ENCODE measurements around the gene NR6A1.

Gene NR6A1

GRCh38 chr9:124720429-124721108 is 50.5 kb downstream of the NR6A1 start:
- no peaks in the 10 kb centered on the region for H3K27me3 ChIP-seq (ENCODE audit: control insufficient read depth, insufficient read depth, low read length)
- no peak overlapping the region for H3K4me3 ChIP-seq (ENCODE audit: low read depth, low read length)
- H3K27ac ChIP-seq: peak overlapping the region; percentile 39

GRCh38 chr9:124718928-124719327 is 52.2 kb downstream of the NR6A1 start:
- Histone ChIP-seq H2AFZ (no peak overlapping the region), H3K9me3 (ENCODE audit: control insufficient read depth, low read length) (no peaks in the 10 kb centered on the region), H3K4me2 (ENCODE audit: low read length) (no peak overlapping the region), H3K27ac (no peak overlapping the region), H3K27me3 (ENCODE audit: control insufficient read depth, insufficient read depth, low read length) (no peaks in the 10 kb centered on the region), H3K9ac (no peak overlapping the region), H3K4me1 (peaks cover 7% of the 10 kb centered on the region), H3K36me3 (ENCODE audit: control insufficient read depth, insufficient read depth, low read length) (no peaks in the 10 kb centered on the region), H3K4me3 (ENCODE audit: low read depth, low read length) (no peak overlapping the region), H3K79me2 (no peaks in the 10 kb centered on the region)
- no peak for TF ChIP-seq CTCF (IDR thresholded peaks at IDR 0.05)

More at GRCh38 chr9:124720429-124721108, 50.5 kb downstream of the NR6A1 start:
- Histone ChIP-seq H3K9ac (no peak overlapping the region), H3K4me1 (peaks cover 7% of the 10 kb centered on the region), H3K9me3 (ENCODE audit: control insufficient read depth, low read length) (no peaks in the 10 kb centered on the region), H3K36me3 (ENCODE audit: control insufficient read depth, insufficient read depth, low read length) (no peaks in the 10 kb centered on the region), H3K79me2 (no peaks in the 10 kb centered on the region), H3K4me2 (ENCODE audit: low read length) (peak overlapping the region; percentile 44), H2AFZ (no peak overlapping the region)
- no peak for TF ChIP-seq CTCF (IDR thresholded peaks at IDR 0.05)

GRCh38 chr9:124717597-124717996 is 53.5 kb downstream of the NR6A1 start:
- Histone ChIP-seq H3K36me3 (ENCODE audit: control insufficient read depth, insufficient read depth, low read length) (no peaks in the 10 kb centered on the region), H3K27me3 (ENCODE audit: control insufficient read depth, insufficient read depth, low read length) (no peaks in the 10 kb centered on the region), H3K4me1 (peaks cover 7% of the 10 kb centered on the region), H3K79me2 (no peaks in the 10 kb centered on the region), H3K9me3 (ENCODE audit: control insufficient read depth, low read length) (no peaks in the 10 kb centered on the region), H3K9ac (no peak overlapping the region), H3K4me2 (ENCODE audit: low read length) (no peak overlapping the region), H3K4me3 (ENCODE audit: low read depth, low read length) (no peak overlapping the region), H3K27ac (no peak overlapping the region), H2AFZ (no peak overlapping the region)
- no peak for TF ChIP-seq CTCF (IDR thresholded peaks at IDR 0.05)

GRCh38 chr9:124716808-124717207 is 54.3 kb downstream of the NR6A1 start:
- Histone ChIP-seq H3K27me3 (ENCODE audit: control insufficient read depth, insufficient read depth, low read length) (no peaks in the 10 kb centered on the region), H3K9me3 (ENCODE audit: control insufficient read depth, low read length) (no peaks in the 10 kb centered on the region), H3K4me1 (peaks cover 3% of the 10 kb centered on the region), H3K27ac (no peak overlapping the region), H2AFZ (no peak overlapping the region), H3K9ac (no peak overlapping the region), H3K4me2 (ENCODE audit: low read length) (no peak overlapping the region), H3K79me2 (no peaks in the 10 kb centered on the region), H3K36me3 (ENCODE audit: control insufficient read depth, insufficient read depth, low read length) (no peaks in the 10 kb centered on the region), H3K4me3 (ENCODE audit: low read depth, low read length) (no peak overlapping the region)
- no peak for TF ChIP-seq CTCF (IDR thresholded peaks at IDR 0.05)

GRCh38 chr9:124710766-124711165 is 60.3 kb downstream of the NR6A1 start:
- no peak overlapping the region for H3K4me2 ChIP-seq (ENCODE audit: low read length)
- peaks cover 2% of the 10 kb centered on the region for H3K4me1 ChIP-seq
- H3K79me2 ChIP-seq: peaks cover 5% of the 10 kb centered on the region
- no peak overlapping the region for H3K4me3 ChIP-seq (ENCODE audit: low read depth, low read length)
- no peak overlapping the region for H3K27ac ChIP-seq
- H3K9me3 ChIP-seq (ENCODE audit: control insufficient read depth, low read length): no peaks in the 10 kb centered on the region
- no peak overlapping the region for H2AFZ ChIP-seq
- no peak for TF ChIP-seq CTCF (IDR thresholded peaks at IDR 0.05)
- H3K27me3 ChIP-seq (ENCODE audit: control insufficient read depth, insufficient read depth, low read length): no peaks in the 10 kb centered on the region
- H3K36me3 ChIP-seq (ENCODE audit: control insufficient read depth, insufficient read depth, low read length): no peaks in the 10 kb centered on the region
- no peak overlapping the region for H3K9ac ChIP-seq

Data from parathyroid adenoma (tissue), 2 donors.